ENCODE results near the gene UGT1A8. TPM values are rescaled to one million over a fixed set of nuclear protein-coding genes. Genes with fewer than 3 reads are reported as not detected.

Gene UGT1A8
- total and polyA plus RNA-seq, 9 of the 15 experiments (the other 6 are each of a cell fraction or from before 2014, with no cell fraction given): 0.04 TPM; not detected in 8

DNA sequence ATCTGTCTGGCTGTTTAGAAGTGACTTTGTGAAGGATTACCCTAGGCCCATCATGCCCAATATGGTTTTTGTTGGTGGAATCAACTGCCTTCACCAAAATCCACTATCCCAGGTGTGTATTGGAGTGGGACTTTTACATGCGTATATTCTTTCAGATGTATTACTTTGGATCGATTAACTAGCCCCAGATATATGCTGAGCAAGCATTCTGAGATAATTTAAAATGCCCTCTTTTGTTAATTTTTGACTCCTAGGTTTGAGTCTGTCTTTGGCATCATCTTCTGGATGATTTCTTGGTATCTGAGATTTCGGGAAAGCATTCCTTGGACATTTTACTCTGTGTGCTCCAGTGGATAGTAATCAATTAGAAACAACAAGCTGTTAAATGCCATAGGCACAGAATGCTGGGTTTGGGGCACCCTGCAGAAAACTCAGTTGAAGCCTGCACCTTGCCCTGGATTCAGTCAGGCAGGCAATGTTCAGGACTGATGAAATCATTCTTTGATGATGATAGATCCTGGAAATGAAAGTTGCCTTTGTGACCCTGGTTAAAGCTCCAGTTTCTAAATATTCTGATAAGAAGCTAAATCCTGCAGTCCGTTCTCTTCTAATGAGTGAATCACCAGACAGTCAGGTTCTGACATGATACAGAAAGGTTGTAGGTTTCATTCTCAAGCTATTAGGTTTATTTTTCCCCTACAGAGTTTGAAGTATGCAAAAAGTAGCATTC is 143.8 kb downstream of the UGT1A8 start:
- ChIA-PET POLR2A (interaction anchor here (1.0 kb wide), 1 partner anchor 10 kb away, joined by 3 read pairs; no protein-coding TSS in a partner anchor), CTCF (ENCODE audit: low intra/inter-chr PET ratio) (no interaction called here)
- H2AFZ ChIP-seq (ENCODE audit: low read depth, low read length): no peak overlapping the region
- TF ChIP-seq ZNF316 (IDR thresholded peaks at IDR 0.05): peak; percentile 56
- peak; percentile 37; the same call in 1 of the 2 replicates for TF ChIP-seq C11orf30 (IDR thresholded peaks at IDR 0.05; ENCODE audit: low read depth)
- peak; percentile 57 for TF ChIP-seq MAFF (IDR thresholded peaks at IDR 0.05; ENCODE audit: low read length)
- TF ChIP-seq MAFK (IDR thresholded peaks at IDR 0.05; ENCODE audit: low read length): peak; percentile 54; the same call in 1 of the 2 replicates
- TF ChIP-seq ZNF311 (CRISPR knock-in tag; IDR thresholded peaks at IDR 0.05): no peak
- TF ChIP-seq MYBL2 (IDR thresholded peaks at IDR 0.05; ENCODE audit: low read depth): no peak
- TF ChIP-seq MYBL2 (CRISPR knock-in tag; IDR thresholded peaks at IDR 0.05; ENCODE audit: borderline replicate concordance): no peak
- TF ChIP-seq MAFG (tag; conservative IDR thresholded peaks at IDR 0.05): peak; percentile 44
- no peak for TF ChIP-seq CBX8 (IDR thresholded peaks at IDR 0.05; ENCODE audit: borderline replicate concordance, extremely low read depth, low read depth, low read length, poor library complexity, severe bottlenecking)
- BruUV-seq (replicated peaks): no TSS peak
- ATAC-seq: no peak
- H3K9me1 ChIP-seq (ENCODE audit: control insufficient read depth, insufficient read depth, low read length): no peaks in the 10 kb centered on the region
- in situ Hi-C loops (cut with MboI) (no loop called here), intact Hi-C loops (cut with micrococcal nuclease) (no loop called here)
- WGBS (ENCODE audit: insufficient coverage, low coverage, missing lambda C conversion rate): 0% methylated on average over 3 of the region's 4 CpGs
- no peak overlapping the region for H3K9ac ChIP-seq (ENCODE audit: insufficient read depth in 1 of 2, low read depth in 2 of 2, low read length in 2 of 2)
- H3K4me3 ChIP-seq: no peak overlapping the region
- no peak for DNase-seq (ENCODE audit: extremely low read depth in 1 of 4, low spot score in 3 of 4)
- no peaks in the 10 kb centered on the region for H3K4me1 ChIP-seq (replicated peaks in 1 of 2; ENCODE audit: control insufficient read depth in 2 of 2, insufficient read depth in 2 of 2, low read length in 2 of 2)
- H3K36me3 ChIP-seq (ENCODE audit: control insufficient read depth, insufficient read depth, low read length): no peaks in the 10 kb centered on the region
- H3K27me3 ChIP-seq (ENCODE audit: control insufficient read depth in 2 of 2, insufficient read depth in 2 of 2, low read length in 2 of 2): peaks cover 0 to 10% of the 10 kb centered on the region in 2 experiments; a peak in 2 of 5 replicates
- H3K9me3 ChIP-seq (replicated peaks; ENCODE audit: control insufficient read depth, insufficient read depth, low read depth, low read length): no peaks in the 10 kb centered on the region
- no peaks in the 10 kb centered on the region for H3K79me2 ChIP-seq (ENCODE audit: control insufficient read depth, insufficient read depth, low read length)
- H3K27ac ChIP-seq (ENCODE audit: extremely low read depth, low read depth, low read length): no peak overlapping the region
- H3K4me2 ChIP-seq (ENCODE audit: insufficient read depth, low read length): no peak overlapping the region
- no peak for FAIRE-seq
- H4K20me1 ChIP-seq (replicated peaks; ENCODE audit: control insufficient read depth, insufficient read depth, low read length): no peaks in the 10 kb centered on the region
